GF-D8 (cell line): Measurements from ENCODE around the gene CEMIP2.

ENCODE experiments used
- DNase-seq: peaks from one replicate; lab custom pipeline; 2025; lab: John Stamatoyannopoulos, UW

CEMIP2 gene

DNA sequence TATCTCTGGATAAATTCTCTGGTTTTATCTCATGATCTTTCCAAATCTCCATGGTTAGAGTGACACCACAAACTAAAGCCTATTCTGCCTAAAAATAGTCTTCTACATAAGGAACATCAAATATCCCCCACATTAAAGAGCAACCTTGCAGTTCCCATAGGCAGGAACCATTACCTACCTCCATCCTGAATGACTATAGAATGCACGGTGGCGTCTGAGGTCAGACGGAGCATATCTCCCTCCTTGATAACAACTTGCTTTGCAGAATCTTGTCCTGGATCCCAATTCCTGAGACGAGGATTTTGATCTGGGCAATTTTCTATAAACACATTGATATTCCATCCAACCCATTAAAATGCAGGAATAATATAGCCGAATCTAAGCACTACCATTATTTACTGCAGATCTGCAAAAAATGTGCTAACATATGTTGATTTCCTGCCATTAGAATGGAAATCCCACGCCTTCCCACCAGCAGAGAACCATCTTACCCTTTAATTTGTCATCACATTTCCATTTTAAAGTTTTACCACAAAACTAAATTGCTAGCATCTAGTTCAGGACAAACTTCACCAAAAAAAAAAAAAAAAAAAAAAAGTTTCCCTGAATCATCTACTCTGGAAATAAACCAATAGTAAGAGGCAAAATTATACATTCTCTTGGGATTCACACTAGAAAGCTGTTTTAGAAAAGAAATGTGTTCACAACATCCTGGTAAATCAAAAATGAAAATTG lies 22.1 kb downstream of the CEMIP2 start:
- no peak for DNase-seq

DNA sequence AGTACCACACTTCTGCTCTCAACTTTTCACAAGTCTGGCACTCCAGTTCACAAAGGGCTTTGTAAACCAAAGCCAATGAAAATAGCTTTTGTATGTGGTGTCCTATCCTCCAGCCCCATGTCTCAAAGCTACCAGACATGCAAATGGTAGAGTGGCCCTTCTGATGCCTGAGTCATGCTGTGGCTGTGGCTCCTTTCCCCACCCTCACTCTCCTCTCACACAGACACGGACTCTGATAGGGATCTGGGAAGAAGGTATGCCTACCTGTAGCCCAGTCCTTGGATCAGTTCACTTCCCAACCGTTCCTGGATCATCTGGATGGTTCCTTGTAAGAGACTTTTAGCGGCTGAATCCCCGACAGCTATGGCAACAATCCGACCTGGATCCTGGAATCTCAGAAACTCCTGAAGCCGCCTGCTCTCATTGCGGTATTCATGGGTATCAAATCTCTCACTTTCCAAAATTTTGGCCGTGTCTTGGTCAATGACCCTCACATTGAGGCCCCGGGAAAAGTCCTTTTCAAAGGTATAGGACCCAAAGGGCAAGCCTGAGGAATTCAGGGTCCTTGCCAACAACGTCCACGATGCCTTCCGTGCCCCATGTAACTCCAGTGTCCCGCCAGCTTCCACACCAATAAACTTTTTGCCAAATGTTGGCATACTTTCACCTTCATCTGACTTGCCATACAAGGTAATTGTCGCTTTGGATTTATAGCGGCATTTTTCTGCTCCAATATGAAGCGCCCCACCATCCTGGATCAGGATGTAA lies 23.4 kb downstream of the CEMIP2 start:
- no peak for DNase-seq

DNA sequence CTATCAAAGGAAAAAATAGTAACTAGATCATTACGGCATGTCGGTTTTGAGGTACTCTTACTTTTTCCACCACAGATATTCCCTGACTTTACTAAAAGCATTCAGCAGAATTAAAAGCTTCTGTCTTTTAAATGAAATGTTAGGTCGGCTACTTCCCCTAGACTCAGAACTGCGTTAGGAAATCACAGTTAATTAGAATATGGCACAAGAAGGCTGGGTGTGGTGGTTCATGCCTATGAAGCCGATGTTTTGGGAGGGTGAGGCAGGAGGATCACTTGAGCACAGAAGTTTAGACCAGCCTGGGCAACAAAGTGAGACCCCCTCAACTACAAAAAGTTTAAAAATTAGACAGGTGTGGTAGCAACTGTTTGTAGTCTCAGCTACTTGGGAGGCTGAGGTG lies 24.4 kb downstream of the CEMIP2 start:
- DNase-seq: no peak

DNA sequence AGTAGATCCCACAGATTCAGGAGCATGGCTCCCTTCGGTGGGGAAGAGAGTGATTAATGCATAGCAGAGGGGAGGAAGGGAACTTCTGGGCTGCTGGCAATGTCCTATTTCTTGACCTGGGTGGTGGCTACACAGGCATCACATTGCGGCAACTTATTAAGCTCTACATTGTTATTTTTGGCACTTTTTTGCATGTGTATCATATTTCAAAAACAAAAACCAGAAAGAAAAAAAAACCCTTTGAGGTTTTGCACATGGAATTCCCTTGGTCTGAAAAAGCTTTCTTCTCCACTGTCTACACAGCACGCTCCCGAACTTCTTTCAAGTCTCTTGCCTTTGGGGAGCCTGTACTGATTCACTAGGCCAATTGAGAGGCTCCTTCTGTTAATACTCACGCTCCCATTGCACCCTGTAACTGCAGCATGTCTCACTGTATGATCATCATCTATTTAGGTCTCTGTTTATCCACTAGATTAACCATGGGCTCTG lies 25.1 kb downstream of the CEMIP2 start:
- no peak for DNase-seq

DNA sequence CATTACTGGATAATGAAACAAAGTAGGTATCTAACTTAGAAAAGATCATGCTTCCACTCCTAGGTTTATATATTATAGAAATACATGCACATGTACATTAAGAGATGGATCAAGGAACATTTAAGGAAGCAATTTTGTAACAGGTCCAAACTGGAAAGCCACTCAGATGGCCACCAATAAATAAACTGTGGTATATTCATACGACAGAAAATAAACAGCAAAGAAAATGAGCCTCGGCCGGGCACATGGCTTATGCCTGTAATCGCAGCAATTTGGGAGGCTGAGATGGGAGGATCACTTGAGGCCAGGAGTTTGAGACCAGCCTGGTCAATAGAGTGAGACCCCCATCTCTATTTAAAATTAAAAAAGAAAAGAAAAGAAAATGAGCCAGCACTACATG lies 25.6 kb downstream of the CEMIP2 start:
- DNase-seq: no peak

DNA sequence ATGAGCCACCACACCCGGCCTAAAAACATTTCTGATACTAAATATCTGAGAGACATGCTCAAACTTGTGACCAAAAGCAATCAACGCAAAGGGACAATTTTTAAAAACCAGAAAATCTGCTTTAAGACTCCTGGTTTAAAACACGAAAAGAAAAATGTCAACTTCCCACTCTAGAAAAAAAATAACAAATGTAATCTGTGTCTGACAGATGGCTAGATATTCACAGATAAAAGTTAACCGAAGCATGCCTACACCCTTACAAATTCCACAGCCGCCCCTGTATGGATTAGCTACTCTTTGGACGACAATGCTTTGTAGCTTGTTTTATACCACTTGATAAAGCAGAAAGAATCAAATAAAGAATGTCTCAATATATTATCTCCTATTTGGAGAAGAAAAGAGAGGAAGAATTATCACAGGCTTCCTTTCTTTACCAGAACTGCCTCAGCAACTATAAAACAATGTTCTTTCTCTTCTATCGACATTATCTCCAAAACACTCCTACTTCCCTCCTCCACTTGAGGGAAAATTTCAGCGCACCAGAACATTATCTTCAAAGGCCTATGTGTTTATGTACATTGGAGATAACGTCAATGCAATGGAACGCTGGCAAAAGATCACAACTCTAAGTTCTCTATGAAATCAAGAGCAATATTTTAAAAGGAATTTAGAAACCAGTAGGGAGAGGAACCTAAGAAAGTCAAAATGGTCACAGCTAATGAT lies 26.2 kb downstream of the CEMIP2 start:
- no peak for DNase-seq

DNA sequence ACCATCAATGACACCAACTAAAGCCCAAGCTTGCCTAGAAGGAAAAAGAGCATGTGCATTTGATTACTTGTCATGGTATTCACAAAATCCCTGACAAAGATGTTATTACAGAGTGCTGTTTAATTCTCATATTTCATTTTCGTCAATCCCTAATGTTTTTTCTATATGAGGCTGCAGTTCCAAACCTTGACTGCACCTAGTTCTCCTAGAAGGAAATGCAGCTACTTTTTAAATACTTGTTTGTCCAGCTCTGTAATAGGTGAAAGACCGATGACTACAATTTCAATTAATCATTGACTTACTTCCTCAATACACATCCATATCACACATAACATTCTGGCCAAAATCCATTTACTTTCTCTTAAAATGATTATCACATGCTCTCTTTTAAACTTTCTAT lies 28.1 kb downstream of the CEMIP2 start:
- DNase-seq: no peak

DNA sequence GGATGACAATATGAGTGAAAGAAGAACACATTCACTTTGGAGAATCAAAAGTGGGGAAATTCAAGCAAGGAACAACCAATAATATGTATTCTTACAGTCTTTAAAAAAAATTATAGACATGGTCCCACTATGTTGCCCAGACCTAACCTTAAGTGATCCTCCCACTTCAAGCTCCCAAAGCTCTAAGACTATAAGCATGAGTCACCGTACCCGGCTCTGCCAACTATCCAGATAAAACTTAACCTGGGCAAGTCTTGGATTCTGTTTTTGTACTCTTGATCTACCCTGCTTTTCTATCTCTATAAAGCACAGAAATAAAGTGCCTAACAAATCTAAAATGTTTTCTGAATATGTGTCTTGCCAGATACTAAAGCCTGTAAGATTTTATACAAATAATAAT lies 30.9 kb downstream of the CEMIP2 start:
- DNase-seq: no peak

DNA sequence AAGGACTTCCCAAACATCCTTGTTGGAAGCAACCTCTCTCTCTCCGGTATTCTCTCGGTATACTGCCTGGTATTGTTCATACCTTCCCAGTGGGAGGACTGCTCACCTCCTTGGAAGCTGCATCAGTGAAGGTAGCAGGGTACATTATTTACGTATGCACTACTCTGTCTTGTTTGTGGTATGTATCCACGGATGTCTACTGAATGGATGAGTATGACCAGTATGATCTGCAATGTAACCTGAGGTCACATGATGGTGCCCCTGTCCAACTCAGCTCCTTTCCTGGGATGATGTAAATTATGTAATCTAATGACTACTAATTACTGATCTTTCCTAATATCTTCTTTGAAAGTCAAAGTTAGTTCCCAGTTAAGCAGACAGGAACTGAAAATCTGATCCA lies 32.1 kb downstream of the CEMIP2 start:
- no peak for DNase-seq

DNA sequence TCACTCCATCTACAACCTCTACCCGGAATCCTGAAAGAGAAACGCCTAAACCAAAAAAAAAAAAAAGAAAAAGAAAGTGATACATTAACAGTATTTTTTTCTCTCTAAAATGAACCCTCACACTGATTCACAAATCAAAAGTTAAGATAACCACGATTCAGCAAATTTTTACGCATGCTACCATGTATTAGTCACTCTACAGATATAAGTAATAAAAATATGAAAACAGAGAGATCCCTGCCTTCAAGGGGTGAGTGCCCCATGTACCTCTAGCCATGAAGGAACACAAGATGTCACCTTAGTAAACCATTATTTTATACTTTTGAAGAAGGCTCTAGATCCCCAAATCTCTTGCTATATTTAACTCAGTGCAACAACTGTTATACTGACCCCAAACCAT lies 33.4 kb downstream of the CEMIP2 start:
- DNase-seq: no peak

DNA sequence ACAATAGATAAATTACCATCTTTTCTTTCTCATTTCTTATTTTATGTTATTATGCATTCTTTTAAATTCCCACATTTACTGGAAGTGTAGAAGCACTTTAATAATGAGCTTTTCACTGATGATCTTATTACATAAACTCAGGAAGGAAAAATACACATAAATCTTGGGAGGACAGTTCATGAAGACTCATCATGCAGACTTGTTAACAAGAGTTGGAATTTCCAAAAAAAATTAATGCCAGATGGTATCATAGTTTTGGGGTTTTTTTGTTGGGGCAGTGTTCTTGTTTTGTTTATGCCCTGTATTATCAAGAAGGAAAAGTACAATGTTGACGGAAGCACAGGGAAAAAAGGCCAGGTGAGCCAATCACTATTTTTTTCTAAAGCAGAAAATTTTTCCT lies 35.1 kb downstream of the CEMIP2 start:
- no peak for DNase-seq

DNA sequence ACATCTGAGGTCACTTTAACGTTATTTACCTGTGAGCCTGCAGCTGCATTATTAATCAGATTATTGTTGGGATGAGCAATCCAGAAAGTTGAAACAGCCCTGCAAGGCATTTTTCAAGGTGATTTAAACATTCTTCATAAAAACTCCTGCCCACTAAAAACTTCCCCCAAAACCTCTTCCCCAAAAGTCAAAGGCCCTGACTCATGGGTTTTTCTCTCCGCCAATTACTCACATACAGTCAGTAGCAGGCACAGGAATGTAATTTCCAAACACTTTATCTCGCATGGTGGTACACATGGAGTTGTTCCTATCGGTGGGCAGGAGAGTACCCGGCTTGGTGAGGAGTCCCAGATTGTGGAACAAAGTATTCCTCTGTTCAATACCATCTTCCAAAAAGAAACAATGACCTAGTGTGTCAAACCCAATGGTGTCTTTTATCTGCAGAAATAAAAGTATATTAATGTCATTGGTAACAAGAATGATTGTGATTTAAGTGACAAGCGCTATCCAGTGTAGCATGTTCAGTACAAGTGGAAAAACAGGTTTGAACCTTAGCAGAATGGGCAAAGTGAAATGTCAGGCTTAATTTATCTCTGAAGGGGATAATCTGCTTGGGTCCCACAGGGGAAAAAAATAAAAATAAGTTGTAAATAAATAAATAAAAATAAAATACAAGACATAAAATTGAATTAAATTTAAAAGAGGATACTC lies 38.3 kb downstream of the CEMIP2 start:
- DNase-seq: no peak

DNA sequence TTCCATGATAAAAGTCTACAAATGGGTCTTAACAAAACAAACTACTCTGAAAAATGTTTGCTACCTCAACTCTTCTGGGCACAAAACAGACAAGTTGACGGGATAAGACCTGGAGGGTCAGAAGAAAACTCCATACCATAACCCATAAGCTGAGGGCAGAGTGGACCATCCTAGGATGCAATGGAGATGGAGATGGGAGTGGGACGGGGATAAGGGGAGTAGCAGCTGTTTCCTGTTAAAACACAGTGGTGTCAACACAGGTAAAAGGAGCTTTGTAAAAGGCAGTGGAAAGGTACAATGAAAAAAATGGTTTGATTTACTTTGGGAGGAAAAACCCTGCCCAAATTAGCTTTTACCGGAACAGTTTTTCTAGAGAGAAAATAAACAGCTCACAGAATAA lies 41.6 kb downstream of the CEMIP2 start:
- no peak for DNase-seq

DNA sequence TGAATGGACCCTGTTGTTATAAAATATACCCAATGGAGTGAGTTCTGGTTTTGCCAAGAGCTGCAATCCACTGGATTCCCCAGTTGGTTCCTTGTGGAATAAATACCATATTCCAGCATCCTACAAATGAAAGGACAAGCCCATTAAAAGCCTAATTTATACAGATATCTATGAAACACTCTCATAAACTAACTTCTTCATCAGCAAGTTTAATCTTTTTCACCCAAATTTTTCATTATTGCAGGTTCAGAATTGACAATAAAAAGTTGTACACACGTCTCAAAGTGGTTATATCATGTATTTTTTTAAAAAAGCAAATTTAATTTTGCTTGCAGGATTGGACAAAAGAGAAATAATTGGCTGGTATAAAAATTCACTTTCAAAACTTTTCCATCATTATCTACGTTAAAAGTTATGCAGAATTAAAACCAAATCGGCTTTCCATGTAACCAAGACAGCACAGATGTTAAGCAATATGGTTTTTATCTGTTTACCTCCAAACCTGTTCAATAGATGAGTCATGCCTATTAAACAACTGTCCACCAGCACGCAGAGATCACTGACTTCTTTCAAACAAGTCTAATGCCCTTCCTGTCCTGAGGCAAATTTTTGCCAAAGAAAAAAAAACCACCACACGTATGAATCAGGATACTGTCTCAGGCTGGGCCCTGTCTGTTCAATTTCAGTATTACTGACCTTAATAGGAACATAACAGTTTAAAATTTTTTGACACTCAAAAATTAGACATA lies 42.5 kb downstream of the CEMIP2 start:
- DNase-seq: no peak

DNA sequence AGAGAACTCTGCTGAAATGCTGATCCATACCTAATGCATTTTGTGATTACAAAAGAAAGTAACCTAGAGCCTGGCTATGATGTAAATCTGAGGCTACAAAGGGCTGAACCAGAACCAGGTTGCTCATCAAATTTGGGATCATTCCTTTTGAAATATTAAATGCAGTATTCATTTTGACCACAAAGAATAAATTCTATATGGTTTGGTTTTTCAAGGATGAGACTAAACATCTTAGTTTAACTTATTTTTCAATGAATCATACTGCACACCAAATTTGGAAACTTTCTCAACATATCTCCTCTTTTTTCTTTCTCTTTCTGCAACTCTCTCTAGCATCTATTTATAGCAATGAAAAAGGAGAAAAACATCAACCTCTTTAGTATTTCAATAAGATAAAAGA lies 46.5 kb downstream of the CEMIP2 start:
- no peak for DNase-seq

DNA sequence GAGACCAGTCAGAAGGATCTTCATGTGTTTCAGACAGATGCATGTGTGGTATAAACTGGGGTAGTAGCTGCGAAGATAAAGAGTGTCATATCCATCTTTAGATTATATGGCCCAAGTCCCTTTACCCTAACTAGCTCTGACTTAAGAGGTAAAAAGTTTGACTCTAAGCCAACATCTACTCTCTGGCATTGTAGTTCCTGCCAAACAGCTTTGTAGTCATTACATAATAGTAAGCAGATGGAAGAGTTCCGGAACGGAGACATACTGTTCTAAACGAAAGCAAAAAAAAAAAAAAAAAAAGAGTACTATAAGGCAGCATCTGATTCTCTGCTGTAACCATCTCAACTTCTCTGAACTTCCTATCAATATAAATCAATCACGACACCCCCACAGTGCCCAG lies 48.8 kb downstream of the CEMIP2 start:
- DNase-seq: no peak

DNA sequence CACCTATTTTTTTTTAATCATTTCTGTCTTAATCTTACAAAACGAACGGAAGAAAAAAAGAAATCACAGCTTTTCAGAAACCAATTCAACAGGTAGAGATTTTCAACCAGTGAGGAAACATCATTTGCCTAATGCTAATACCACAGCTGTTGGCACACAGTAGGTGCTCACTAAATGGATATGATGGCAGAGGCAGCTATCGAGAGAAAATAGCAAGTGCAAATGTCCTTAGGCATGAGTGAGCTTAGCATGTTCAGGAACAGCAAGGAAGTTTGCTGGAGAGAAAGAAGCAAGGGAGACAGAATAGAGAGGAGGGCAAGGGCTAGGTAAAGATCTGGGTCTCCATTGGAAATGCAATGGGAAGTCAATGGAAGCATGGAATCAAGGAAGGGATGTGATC lies 49.2 kb downstream of the CEMIP2 start:
- no peak for DNase-seq

DNA sequence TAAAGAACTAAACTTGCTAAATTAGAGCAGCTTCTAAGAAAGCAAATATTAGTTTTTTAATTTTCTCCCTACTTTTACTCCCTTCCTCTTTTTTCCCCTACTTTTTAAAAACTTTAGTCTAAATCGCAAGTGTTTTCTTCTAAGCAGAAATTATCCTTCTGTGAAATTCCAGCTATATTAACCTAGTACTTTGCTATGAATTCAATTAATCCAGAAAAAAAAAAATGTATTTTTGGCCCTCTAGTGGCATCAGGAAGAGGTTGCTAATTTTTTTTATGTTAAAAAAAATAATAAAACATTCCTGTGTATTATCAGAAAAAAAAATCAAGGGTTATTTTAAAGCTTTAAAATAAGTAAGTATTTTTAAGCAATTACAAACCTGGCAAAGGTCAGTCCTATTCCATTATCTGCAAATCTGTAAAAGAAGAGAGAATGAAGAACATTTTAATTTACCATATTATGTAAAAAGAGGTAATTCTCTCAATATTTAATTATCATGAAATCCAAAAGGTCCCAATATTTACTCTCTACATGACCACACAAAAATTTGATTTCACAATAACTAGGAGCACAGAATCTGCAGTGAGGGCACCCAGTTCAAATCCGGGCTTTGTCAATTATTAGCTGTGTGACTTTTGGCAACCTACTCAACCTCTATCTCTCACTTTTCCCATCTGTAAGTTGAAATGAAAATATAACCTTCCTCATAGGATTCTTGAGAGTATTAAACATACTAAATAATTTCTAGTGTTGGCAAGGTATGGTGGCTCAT lies 52.0 kb downstream of the CEMIP2 start:
- DNase-seq: no peak

DNA sequence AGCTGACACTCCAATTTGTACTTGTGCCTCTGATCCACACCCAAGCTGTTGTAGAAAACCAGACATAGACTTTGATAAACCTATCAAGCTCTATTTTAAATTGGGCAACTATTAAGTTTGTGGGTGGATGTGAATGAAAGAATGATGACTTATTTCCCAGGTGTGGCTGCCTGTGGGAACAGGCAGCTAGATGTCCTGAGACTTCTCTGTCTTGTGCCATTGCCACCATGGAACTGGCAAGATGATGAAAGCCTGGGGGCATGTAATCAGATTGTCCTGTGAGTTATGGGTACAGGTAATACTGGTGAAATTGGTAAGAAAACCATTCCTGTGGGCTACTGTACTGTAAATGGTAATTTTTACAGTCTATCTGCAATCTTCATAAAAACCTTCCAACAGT lies 57.5 kb downstream of the CEMIP2 start:
- DNase-seq: no peak

DNA sequence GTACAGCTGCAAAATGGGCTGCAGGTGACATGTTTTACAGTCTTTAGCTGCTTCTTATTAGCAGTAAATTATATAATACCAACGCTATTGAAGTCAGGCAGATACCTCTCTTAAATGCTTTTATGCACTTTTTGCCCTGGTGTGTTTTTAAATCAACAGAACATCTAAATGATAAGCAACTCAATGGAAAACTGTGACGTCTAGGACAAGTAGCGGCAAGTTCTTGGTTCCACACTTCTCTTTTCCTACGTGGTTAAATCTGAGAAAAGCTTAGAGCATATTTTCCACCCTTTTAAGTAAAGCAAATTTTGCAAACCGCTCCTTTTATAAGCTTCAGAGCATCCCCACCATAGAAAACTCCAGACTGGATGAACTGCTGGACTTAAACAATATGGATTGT lies 58.1 kb downstream of the CEMIP2 start:
- DNase-seq: no peak

DNA sequence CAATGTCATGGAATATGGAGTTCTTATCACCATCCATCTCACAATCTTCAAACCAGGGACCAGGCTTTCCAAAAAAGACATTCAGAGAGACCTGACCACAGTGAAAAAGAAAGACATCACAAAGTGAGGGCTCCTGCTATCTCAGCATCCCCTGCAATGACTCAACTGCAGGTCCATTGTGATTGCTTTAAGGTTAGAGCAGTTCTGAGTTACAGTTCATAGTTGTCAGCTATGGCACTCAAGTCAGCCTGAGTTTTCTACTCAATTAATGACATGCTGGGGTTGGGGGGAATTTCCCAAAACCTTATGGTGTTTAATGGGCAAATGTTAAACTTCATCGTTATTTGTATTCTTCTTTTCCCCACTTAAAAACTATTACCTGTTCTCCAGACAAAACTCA lies 58.9 kb downstream of the CEMIP2 start:
- DNase-seq: no peak
